HG03095 (cell line): Measurements from ENCODE around the gene PIN4.
"Not testable (repeated sequence)": the region's sequence is repeated elsewhere in the genome, so short reads cannot be mapped to it uniquely, and the experiment has no call there.

Source experiments
- ATAC-seq: cut with Tn5 transposase; IDR thresholded peaks from one replicate; pipeline ENCODE4 v1.9.1; 2021; ENCODE audit warnings: moderate library complexity; ENCODE audit not compliant: unreplicated experiment

Gene PIN4

DNA sequence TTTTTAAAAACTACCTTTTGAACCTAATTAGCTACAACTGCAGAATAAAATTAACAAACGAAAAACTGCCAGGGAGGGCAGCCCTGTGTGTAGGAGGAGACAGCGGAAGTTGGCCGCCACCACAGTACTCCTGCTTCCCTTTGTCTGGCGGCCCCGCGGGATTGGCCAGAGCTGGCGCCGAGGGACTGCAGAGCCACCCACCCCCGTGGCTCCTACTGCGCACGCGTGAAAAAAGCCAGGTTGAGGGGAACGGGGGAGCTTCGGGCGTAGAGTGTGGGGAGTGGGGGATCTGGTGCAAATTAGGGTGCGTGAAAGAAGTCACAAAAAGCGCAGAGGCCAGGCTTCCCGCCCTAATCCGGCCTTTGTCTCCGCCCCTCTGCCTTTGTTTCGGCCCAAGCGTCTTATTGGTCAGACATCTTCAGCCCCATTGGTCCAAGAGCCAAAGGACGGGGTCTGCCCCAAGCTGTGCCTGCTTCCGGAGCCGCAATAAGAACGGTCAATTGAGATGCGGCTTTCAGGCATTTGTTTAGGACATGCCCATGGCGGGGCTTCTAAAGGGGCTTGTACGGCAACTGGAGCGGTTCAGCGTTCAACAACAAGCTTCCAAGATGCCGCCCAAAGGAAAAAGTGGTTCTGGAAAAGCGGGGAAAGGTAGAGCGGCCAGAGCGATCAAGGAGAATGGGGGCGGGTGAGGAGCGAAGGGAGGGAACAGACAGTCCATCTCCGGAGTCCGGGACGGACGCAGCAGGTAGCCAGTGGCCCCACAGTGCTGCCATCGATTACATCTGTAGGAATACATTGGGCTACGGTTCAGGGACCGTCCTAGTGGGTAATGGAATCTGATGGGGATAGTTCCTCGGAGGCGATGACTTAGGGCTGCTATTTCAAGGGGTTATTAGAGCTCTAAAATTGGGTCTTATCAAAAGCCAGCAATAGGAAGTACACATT lies at the start of gene PIN4:
Gene PIN4, plus strand, starts transcription at position 580 of the 948 bp plus-strand sequence. Its CDS starts 29 bp downstream, at position 609.
- peak; percentile 90 for ATAC-seq

DNA sequence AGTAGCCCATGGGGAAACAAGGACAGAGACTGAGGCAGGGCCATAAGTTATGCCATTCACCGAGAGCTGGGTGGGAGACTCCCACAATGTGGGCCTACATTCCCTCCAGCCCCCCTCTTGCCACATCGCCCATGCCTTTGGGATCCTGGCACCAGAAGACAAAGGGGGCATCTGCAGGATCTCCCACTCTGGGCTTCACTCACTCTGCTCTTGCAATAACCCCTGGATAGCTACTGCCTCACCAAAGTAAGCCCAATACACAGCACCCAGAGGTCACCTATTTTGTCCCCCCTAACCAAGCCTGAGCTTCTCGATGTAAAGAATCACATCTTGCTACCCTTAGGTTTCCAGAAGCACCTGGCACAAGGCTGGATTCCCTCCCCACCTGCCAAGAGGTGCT lies 49.1 kb upstream of the PIN4 start:
- ATAC-seq, result no peak

DNA sequence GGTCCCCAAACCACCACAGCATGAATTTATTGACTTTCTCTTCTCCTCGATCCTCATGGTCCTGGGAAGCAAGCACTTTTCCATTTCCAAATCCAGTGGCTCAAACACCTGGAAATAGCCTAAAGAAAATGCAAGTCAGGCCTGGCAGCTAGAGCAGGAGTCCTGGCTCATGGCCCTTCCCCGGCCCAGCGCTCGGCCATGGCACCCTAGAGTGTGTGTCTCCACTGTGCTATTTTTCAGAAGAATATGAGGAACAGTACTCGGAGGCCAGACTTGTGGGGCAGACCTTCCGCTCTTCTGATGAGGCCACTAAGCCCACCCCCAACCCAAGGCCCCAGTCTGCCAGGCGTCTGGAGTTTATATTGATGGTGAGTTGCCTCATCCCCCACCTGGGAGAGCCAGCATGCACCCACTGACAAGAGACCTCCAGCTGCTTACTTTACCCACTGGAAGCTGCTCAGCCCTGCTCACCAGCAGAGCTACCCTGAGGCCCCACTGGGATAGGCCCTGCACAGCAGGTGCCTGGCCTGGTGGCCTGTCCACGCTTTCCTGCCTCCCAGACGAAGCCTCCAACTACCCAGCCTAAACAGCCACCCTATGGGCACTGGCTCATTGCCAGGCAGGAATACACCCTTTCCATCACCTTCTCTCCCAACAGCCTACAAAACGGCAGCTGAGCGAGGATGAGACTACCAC lies 47.6 kb upstream of the PIN4 start:
- no peak for ATAC-seq

DNA sequence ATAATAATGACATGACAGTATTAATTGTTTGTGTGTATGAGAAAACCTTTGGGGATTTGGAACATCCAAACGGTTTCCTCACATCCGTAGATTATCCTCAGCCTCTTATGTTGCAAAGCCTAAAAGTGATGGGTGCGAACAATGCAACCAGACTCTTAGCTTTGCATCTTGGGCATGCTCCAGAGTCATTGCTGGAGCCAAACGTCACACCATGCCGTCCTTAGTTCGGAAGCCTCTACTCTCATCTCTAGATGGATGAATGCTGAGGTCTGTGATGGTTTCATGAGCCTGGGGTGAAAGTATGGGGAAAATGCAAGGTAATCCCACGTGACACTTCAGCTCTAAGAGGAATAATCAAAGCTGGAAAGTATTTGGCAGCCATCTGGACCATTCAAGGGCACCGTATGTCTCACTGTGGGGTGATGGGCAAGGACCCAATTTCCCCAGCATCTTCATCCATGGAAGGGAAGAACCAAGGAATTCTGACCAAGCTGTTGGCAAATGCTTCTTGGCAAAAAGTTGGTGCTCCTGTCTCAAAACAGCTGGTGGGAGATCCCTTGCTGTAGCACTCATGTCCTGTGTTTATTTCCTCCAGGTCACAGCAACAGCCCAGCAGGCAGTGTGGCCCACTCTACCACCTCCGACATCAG lies 43.6 kb upstream of the PIN4 start:
- no peak for ATAC-seq

DNA sequence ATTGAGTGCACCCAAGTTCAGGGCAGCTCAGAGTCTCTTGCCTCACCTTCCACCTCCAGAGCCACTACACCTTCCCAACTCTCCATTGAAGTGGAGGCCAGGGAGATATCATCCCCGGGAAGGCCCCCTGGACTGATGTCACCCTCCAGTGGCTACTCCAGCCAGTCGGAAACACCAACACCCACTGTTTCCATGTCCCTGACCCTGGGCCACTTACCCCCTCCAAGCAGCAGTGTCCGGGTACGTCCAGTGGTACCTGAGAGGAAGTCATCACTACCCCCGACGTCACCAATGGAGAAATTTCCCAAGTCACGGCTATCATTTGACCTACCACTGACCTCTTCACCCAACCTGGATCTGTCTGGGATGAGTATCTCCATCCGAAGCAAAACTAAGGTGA lies 42.0 kb upstream of the PIN4 start:
- no peak for ATAC-seq

DNA sequence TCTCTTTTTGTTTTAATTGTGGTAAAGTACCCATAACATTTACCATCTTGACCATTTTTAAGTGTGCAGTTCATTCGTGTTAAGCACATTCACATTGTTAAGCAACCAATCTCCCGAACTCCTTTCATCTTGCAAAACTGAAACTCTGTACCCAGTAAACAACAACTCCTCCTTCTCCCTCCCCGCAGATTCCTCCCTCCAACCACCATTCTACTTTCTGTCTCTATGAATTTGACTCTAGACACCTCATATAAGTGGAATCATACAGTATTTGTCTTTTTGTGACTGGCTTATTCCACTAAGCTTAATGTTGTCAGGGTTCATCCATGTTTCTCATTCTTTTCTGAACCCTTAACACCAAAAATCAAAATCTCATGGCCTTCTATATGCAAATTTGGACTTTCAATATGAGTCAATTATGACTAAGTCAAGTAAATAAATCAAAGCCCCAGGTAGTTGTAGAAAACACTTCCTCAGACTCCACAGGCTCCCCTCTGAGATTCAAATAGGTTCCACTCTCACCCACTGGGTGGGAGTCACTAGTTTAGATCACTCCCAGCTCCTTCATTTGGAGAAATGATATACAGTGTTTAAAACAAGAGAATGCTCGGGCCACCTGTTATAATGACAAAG lies 40.1 kb upstream of the PIN4 start:
- peak; percentile 62 for ATAC-seq

DNA sequence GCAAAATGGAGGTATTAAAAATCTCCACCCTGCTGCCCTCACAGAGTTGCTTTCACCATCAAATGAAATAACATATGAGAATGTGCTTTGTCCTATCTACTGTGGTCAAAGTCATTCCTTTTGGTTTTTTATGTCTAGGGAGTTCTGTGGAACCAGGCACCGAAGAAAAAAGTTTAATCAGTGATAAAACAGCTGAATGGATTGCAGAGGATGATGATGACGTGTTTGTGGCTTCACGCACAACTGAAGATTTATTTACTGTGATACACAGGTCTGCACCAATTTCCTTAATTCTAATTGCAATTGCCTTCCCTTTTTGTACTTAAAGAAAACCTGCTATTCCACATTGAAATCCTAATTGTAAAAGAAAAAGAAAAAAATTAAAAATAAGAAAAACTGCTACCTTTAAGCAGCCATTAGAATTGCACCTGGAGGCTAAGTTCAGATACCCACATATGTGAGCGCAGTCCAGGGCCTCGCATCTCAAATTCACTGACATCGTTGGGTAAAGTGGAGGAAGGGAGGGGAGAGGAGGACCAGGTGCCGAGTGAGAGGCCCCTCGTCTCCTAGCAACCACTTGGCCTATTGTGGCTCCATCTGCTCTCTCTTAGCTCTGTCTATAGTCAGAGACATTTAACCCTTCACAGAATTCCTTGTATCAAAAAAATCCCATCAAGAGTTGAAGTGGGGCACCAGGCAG lies 39.3 kb upstream of the PIN4 start:
- no peak for ATAC-seq

DNA sequence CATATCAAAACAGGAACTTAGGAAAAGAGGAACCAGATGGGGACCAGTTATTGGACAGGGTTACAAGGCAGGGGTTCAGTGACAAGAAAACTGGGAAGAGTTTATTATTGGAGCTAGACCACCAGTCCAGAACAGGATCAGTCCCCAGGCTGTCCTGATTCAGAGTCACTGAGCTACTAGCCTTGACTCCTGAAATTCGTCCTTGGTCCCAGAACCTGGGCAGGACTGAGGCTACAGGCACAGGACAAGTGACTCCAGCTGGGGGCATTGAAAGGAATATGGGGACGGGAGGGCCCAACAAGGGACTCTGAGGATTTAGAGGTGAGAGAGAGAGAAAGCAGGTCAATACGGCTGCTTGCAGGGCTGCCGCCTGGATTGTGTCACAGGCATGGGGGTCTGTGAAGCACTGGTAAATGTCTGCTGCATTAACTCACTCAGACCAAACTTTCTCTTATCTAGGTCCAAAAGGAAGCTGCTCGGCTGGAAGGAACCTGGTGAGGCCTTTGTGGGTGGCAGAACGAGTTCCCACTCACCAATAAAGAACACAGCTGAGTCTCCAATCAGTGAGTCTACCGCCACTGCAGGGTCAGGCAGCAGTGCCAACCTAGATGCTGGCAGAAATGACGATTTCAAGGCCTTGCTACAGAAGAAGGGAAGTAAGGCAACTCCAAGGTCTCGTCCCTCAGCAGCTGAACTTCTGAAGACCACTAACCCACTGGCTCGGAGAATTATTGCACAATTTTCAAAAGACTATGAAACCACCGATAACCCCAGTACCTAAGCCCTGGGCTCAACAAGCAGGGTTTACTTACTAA lies 38.6 kb upstream of the PIN4 start:
- no peak for ATAC-seq

DNA sequence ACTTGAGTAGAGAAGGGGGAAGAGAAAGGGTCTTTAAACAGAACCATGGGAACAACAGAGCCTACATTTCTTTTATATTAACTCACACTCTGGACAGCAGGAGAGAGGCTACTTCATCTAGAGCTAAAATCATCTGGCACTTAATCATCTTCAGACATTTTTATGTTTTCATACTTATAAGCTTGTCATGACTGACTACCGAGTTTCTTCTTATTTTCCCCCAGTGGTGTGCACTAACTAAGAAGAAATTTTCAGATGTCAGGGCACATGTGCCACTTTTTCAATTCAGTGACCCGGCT lies 38.0 kb upstream of the PIN4 start:
- ATAC-seq, result no peak

DNA sequence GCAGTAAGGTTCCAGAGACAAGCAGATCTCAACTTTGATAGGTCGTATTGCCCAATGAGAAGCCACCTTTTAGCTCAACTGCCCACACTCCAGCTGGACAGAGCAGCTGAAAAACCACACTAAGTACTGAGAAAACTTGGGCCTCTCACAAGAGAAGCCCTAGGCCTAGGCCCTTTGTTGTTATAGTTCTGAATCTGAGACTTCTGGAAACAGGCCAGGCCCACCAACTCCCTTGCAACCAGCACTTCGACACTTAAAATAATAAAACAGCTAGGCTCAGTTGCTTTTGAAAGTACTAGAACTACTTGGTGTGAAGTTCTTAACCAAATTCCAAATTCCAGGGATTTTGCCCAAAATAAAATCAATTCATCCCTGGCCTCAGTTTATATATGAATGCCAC lies 36.4 kb upstream of the PIN4 start:
- no peak for ATAC-seq

DNA sequence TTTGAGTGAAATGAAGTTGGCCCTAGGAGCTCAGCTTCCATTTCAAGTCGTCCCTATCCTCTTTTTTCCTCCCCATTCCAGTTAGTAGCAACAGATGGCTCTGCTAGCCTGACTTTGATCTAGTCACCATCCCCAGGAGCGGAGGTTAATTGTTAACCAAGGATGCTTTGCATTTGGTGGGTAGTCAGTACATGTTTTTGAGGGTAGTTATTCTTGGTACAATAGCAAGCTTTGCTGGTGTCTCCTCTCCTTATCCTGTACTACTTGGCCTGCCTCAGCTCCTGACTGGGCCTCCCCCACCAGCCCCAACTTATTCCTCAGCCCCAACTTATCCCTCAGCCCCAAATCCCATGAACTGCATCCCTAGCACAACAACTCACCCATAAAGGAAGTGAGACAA lies 35.0 kb upstream of the PIN4 start:
- ATAC-seq, result no peak

DNA sequence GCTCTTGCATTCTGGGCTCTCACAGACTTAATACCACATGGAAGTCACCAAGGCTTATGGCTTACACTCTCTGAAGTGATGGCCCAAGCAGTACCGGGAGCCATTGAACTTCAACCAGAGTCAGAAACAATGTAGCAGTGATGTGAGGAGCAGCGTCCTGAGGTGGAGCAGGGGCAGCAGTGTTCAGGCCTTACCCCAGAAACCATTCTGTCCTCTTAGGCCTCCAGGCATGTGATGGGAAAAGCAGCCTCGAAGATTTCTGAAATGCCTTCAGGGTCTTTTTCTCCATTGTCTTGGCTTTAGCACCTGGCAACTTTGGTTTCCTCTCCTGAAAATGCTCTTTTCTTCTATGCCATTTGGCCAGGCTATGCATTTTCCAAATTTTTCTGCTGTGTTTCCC lies 22.8 kb upstream of the PIN4 start:
- ATAC-seq, result no peak

DNA sequence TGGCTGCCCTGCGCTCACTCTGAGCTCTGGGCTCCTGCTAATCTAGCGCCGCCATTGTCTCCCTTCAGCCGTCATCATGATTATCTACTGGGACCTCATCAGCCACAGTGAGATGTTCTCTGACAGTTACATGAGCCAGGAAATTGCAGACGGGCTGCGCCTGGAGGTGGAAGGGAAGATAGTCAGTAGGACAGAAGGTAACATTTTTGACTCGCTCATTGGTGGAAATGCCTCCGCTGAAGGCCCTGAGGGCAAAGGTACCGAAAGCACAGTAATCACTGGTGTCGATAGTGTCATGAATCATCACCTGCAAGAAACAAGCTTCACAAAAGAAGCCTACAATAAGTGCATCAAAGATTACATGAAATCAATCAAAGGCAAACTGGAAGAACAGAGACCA lies 21.8 kb upstream of the PIN4 start:
- ATAC-seq, result no peak

DNA sequence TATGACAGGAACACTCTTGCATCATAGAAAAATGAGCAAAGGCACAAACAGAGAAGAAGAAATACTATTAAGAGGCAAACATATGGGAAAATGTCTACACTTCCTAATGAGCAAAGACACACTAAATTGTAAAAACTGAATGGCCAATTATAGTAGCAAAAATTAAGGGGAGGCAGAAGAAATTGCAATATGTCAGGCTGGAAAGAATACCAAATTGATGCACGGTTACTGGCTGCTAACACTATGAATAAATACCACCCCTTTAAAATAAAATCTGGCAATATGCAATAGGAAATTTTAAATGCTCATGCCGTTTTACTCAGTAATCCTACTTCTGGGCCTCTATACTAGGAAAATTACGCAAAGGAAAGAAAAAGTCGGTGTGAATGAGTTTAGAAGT lies 16.0 kb upstream of the PIN4 start:
- ATAC-seq, result no peak

DNA sequence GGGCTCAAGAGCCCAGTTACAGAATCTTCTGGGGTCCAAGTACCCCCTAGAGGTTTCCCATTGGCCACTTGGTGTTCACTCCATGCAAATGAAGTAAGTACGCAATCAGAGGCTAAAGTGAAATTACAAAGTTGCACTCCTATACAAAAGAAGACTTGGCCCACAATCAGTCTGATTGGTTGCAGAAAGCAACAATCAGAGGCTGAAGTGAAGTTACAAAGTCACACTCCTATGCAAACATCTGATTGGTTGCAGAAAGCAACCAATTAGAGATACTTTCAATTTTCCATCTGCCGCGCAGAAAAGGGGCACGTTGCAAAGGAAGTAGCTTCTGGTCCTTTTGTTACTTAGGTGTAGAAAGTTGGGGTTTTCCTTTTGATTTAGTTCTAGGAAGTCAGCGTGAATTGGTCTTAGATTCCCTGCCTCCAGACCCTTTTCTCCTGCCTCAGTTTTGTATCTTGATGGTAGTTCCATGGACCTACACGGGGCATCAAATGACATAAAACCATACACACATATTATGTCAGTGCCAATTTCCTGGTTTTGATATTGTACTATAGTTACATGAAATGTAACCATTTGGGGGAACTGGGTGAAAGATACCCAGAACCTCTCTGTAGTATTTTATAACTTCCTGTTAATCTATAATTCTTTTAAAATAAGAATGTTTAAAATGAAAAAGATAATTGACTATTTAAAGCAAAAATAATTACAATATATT lies 12.4 kb upstream of the PIN4 start:
- no peak for ATAC-seq

DNA sequence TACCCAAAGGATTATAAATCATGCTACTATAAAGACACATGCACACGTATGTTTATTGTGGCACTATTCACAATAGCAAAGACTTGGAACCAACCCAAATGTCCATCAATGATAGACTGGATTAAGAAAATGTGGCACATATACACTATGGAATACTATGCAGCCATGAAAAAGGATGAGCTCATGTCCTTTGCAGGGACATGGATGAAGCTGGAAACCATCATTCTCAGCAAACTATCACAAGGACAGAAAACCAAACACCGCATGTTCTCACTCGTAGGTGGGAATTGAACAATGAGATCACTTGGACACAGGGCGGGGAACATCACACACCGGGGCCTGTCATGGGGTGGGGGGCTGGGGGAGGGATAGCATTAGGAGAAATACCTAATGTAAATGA lies 5.3 kb upstream of the PIN4 start:
- ATAC-seq, result not testable (repeated sequence)

DNA sequence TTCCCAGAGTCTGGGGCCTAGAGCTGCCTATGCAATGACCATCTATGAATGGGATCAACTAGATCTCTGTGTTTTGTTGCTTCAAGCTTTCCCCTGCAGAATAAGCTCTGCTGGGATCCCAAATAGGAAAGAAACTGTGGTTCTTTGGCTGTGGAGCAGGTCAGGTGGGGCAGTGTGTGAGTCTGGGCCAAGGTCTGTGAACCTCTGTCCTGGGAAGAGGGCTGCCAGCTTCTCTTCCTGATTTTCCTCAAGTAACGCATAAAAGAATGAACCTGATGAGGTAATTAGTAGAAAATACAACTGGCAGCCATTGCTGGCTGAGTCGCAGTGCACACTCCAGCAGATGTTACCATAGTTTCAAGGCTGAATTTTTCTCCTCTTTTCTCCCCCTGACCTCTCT lies 4.6 kb upstream of the PIN4 start:
- no peak for ATAC-seq

DNA sequence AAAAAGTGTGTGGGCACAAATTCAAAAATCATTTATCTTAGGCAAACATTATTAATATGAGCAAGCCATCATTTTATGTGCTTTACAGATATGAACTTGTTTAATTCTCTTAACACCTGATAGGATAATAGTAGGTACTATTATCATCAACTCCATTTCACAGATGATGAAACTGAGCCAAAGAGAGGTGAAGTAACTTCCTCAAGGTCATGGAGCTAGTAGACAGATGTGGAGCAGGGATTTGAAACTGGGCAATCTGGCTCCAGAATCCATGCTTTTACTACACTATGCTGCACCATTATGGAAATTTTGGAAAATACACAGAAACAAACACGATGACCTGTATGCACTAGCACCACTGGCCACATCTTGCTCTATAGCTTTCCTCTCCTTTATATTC lies 1.0 kb upstream of the PIN4 start:
- ATAC-seq, result no peak

DNA sequence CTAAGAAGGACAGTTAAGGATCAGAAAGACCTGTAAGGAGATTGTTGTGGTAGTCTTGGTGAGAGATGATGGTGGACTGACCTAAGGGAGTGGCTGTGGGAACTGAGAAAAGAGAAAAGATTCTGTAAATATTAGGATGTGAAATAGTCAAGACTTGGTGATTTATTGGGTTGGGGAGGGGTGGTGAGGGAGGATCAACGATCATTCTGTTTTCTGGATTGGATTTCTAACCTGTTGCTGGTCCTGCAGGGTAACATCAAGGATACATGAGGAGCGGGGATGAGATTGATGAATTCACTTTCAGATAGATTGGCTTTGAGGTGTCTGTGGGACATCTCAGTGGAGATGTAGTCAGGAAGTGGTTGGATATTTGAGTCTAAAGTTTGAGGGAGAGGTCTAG lies 1.4 kb downstream of the PIN4 start:
- no peak for ATAC-seq
